HepG2 (cell line): Measurements from ENCODE around the gene ZCCHC8. TPM values are rescaled to one million over a fixed set of nuclear protein-coding genes. Genes with fewer than 3 reads are reported as not detected.

Source experiments
- ATF7 ChIP-seq, 2 experiments: fragments of 450-650 bp in 1 of 2; sonication (generic) in 1 of 2; formaldehyde crosslinking in 1 of 2; IDR thresholded peaks; 2 replicates each; pipeline versions ENCODE4 v1.4.0 to v1.6.1; 2016 to 2020; ENCODE audit warnings: antibody characterized with exemption in 1 of 2, mild to moderate bottlenecking in 1 of 2, missing genetic modification reagents in 1 of 2
- FOXP4 ChIP-seq: sonication (generic); formaldehyde crosslinking; IDR thresholded peaks from 2 replicates; pipeline ENCODE4 v1.4.0; 2020; ENCODE audit warnings: missing genetic modification reagents
- HNRNPUL1 ChIP-seq: fragments of 200-400 bp; formaldehyde crosslinking; IDR thresholded peaks from 2 replicates; pipeline ENCODE4 v1.6.1; 2017; ENCODE audit warnings: low read depth, mild to moderate bottlenecking, low read length, moderate library complexity
- IKZF1 ChIP-seq: fragments of 450-650 bp; IDR thresholded peaks from 2 replicates; pipeline ENCODE4 v1.7.1; 2016
- JUND ChIP-seq: sonication (generic); formaldehyde crosslinking; IDR thresholded peaks from 2 replicates; pipeline ENCODE4 v1.8.0; 2022; ENCODE audit warnings: mild to moderate bottlenecking, missing genetic modification reagents
- MYC ChIP-seq: sonication (generic); formaldehyde crosslinking; IDR thresholded peaks from 2 replicates; pipeline ENCODE4 v1.9.0; 2021; ENCODE audit warnings: missing genetic modification reagents, borderline replicate concordance
- PRDM4 ChIP-seq: sonication (generic); formaldehyde crosslinking; IDR thresholded peaks from 2 replicates; pipeline ENCODE4 v1.9.0; 2021; ENCODE audit warnings: missing genetic modification reagents, borderline replicate concordance
- RBM22 ChIP-seq: fragments of 200-400 bp; formaldehyde crosslinking; optimal IDR thresholded peaks from 2 replicates; pipeline ENCODE3; 2017; ENCODE audit warnings: mild to moderate bottlenecking, low read length, moderate library complexity
- SETDB1 ChIP-seq: sonication (generic); formaldehyde crosslinking; IDR thresholded peaks from 2 replicates; pipeline ENCODE4 v1.5.1; 2020; ENCODE audit warnings: missing genetic modification reagents, mild to moderate bottlenecking, borderline replicate concordance
- SNAPC2 ChIP-seq: sonication (generic); formaldehyde crosslinking; IDR thresholded peaks from 2 replicates; pipeline ENCODE4 v1.8.1; 2022; ENCODE audit warnings: mild to moderate bottlenecking, missing genetic modification reagents
- STAG1 ChIP-seq: sonication (generic); formaldehyde crosslinking; IDR thresholded peaks from 2 replicates; pipeline ENCODE4 v1.4.0; 2020; ENCODE audit warnings: missing genetic modification reagents
- ZFY ChIP-seq: sonication (generic); formaldehyde crosslinking; IDR thresholded peaks from 2 replicates; pipeline ENCODE4 v1.4.0; 2020; ENCODE audit warnings: missing genetic modification reagents
- ZNF317 ChIP-seq: sonication (generic); formaldehyde crosslinking; IDR thresholded peaks from 2 replicates; pipeline ENCODE4 v1.5.0; 2020; ENCODE audit warnings: mild to moderate bottlenecking, missing genetic modification reagents
- polyA plus RNA-seq, 8 experiments: library from polyadenylated mRNA; depleted of rRNA in 3 of 8; stranded (reverse) in 7 of 8; unstranded in 1 of 8; fragments of >200 nt; fragmentation: Illumina TruSeq in 4 of 8; extraction: Trizol in 4 of 8; gene quantifications; 2 replicates each; pipeline versions ENCODE4 v1.2.1 to v1.2.3, GENCODE V29; 2011 to 2016; ENCODE audit warnings: low read depth in 4 of 8, missing spikeins in 1 of 8, mixed read lengths in 1 of 8; ENCODE audit not compliant: insufficient read depth in 1 of 8
- total RNA-seq, 5 experiments: library from RNA; depleted of rRNA; stranded (reverse); fragments of >200 nt; fragmentation: Illumina TruSeq; extraction: Trizol; gene quantifications; 2 replicates each; pipeline ENCODE4 v1.2.3, GENCODE V29; 2016; ENCODE audit warnings: low read depth in 1 of 5

The ZCCHC8 gene
- total and polyA plus RNA-seq, 2 of the 13 experiments (the other 11 are each of a cell fraction or from before 2014, with no cell fraction given): 18.6 to 20.9 TPM

- no peak for TF ChIP-seq PRDM4
- TF ChIP-seq JUND: 0 out of 2 replicates have a peak, but pooled peaks have one; percentile 29
- TF ChIP-seq MYC (CRISPR knock-in tag): peak; percentile 68
- TF ChIP-seq RBM22: peak; percentile 91
- TF ChIP-seq FOXP4 (CRISPR knock-in tag): no peak
- TF ChIP-seq ZFY (CRISPR knock-in tag): peak; percentile 92
- TF ChIP-seq HNRNPUL1: no peak
- no peak; the same call in 1 of the 2 replicates for TF ChIP-seq ZNF317 (CRISPR knock-in tag)
- no peak for TF ChIP-seq SETDB1 (CRISPR knock-in tag)
- no peak for TF ChIP-seq IKZF1
- TF ChIP-seq STAG1 (CRISPR knock-in tag): no peak; the same call in 1 of the 2 replicates
- TF ChIP-seq SNAPC2 (CRISPR knock-in tag): peak; percentile 67; the same call in 1 of the 2 replicates
- no peak for TF ChIP-seq ATF7 (IDR thresholded peaks at IDR 0.05)
- no peak for TF ChIP-seq ATF7 (CRISPR knock-in tag; IDR thresholded peaks at IDR 0.05)
These were observed 26.1 kb upstream of the ZCCHC8 start, which contains the start of the genes KNTC1 and RSRC2 (continued) for GRCh38 chr12:122526683-122527477.
